Fibroblast of the aortic adventitia (primary cell): ENCODE measurements around the gene CPLX4. TPM values are rescaled to one million over a fixed set of nuclear protein-coding genes. Genes with fewer than 3 reads are reported as not detected.

Source experiments
- DNase-seq: peaks from one replicate; pipeline ENCODE4 v3.0.0-alpha.2; 2010; ENCODE audit warnings: low read depth
- H3K4me3 ChIP-seq: 2 replicates; pipeline ENCODE4 v1.5.1; 2011; ENCODE audit warnings: low read depth, mild to moderate bottlenecking, control low read depth, low read length, moderate library complexity
- CTCF ChIP-seq: IDR thresholded peaks from 2 replicates; pipeline ENCODE4 v1.5.1; 2011; ENCODE audit warnings: mild to moderate bottlenecking, low read length, control low read depth, inconsistent platforms; ENCODE audit not compliant: insufficient read depth
- total RNA-seq: library from RNA; depleted of rRNA; stranded (reverse); fragments of >200 nt; gene quantifications from 2 replicates; pipeline ENCODE4 v1.2.3, GENCODE V29; 2012; ENCODE audit warnings: low replicate concordance

CPLX4 gene
- total RNA-seq, 1 donor = not detected

GRCh38 chr18:59268721-59269562, 49.5 kb downstream of the CPLX4 start:
- H3K4me3 ChIP-seq = no peak overlapping the region
- TF ChIP-seq CTCF = no peak
- DNase-seq = no peak

GRCh38 chr18:59268127-59268720, 50.2 kb downstream of the CPLX4 start:
- H3K4me3 ChIP-seq = no peak overlapping the region
- DNase-seq = no peak
- no peak for TF ChIP-seq CTCF

GRCh38 chr18:59267503-59268126, 50.8 kb downstream of the CPLX4 start:
- DNase-seq = peak; percentile 14
- no peak overlapping the region for H3K4me3 ChIP-seq
- no peak for TF ChIP-seq CTCF

GRCh38 chr18:59266886-59267502, 51.5 kb downstream of the CPLX4 start:
- TF ChIP-seq CTCF = no peak
- no peak overlapping the region for H3K4me3 ChIP-seq
- DNase-seq = no peak

GRCh38 chr18:59266459-59266858, 52.0 kb downstream of the CPLX4 start:
- no peak for TF ChIP-seq CTCF
- H3K4me3 ChIP-seq = no peak overlapping the region
- DNase-seq = no peak

GRCh38 chr18:59265974-59266369, 52.5 kb downstream of the CPLX4 start:
- DNase-seq = no peak
- TF ChIP-seq CTCF = no peak
- no peak overlapping the region for H3K4me3 ChIP-seq
